HEK293 (cell line): ENCODE measurements around the gene GOLGA8S.
"Not testable (repeated sequence)": the region's sequence is repeated elsewhere in the genome, so short reads cannot be mapped to it uniquely, and the experiment has no call there.

Experiments used
- CTCF ChIA-PET: fragments of 350-600 bp; formaldehyde crosslinking; extraction: SDS; loops from one replicate; lab custom pipeline; 2021; ENCODE audit warnings: antibody characterized with exemption; lab: Yijun Ruan, JAX
- POLR2A ChIA-PET: fragments of 300-600 bp; formaldehyde crosslinking; extraction: SDS; loops from one replicate; lab custom pipeline; 2020; ENCODE audit warnings: antibody characterized with exemption, inconsistent platforms; lab: Yijun Ruan, JAX
- H3K27ac ChIP-seq: fragments of 200-500 bp; sonication (Bioruptor generic); 2 replicates; pipeline ENCODE4 v1.5.1; 2014; ENCODE audit warnings: low read depth, low read length, control low read depth, inconsistent platforms; ENCODE audit errors: extremely low read depth
- H3K36me3 ChIP-seq, 2 experiments: fragments of 200-500 bp in 1 of 2; sonication (Bioruptor generic) in 1 of 2; 1 replicate in 1 of 2; 2 replicates in 1 of 2; pipeline ENCODE4 v1.5.1; 2014 to 2017; ENCODE audit warnings: inconsistent platforms in 2 of 2, low read length in 2 of 2; ENCODE audit not compliant: control insufficient read depth in 2 of 2, insufficient read depth in 1 of 2
- H3K4me1 ChIP-seq: fragments of 200-500 bp; sonication (Bioruptor generic); 2 replicates; pipeline ENCODE4 v1.5.1; 2014; ENCODE audit warnings: mild to moderate bottlenecking, low read length, inconsistent platforms; ENCODE audit not compliant: control insufficient read depth, insufficient read depth
- H3K4me3 ChIP-seq: 2 replicates; pipeline ENCODE4 v1.5.1; 2011; ENCODE audit warnings: low read depth, mild to moderate bottlenecking, control low read depth, low read length, moderate library complexity
- H3K9me3 ChIP-seq: fragments of 200-500 bp; sonication (Bioruptor generic); 2 replicates; pipeline ENCODE4 v1.5.1; 2014; ENCODE audit warnings: low read depth, low read length, inconsistent platforms; ENCODE audit not compliant: control insufficient read depth, insufficient read depth
- SP3 ChIP-seq: fragments of 450-650 bp; formaldehyde crosslinking; IDR thresholded peaks from 2 replicates; pipeline ENCODE4 v1.5.1; 2016; ENCODE audit warnings: missing biosample characterization, missing genetic modification characterization
- TCF7L2 ChIP-seq: IDR thresholded peaks from 2 replicates; pipeline ENCODE4 v1.6.1; 2011; ENCODE audit warnings: low read depth, mild to moderate bottlenecking, inconsistent platforms, low read length, moderate library complexity, borderline replicate concordance
- ZNF18 ChIP-seq: fragments of 450-650 bp; formaldehyde crosslinking; IDR thresholded peaks from 2 replicates; pipeline ENCODE4 v1.5.1; 2016; ENCODE audit warnings: missing biosample characterization, missing genetic modification characterization
- ZNF221 ChIP-seq: fragments of 450-650 bp; formaldehyde crosslinking; IDR thresholded peaks from 2 replicates; pipeline ENCODE4 v1.5.1; 2017; ENCODE audit warnings: missing biosample characterization, missing genetic modification characterization, borderline replicate concordance
- ZNF248 ChIP-seq: fragments of 450-650 bp; formaldehyde crosslinking; IDR thresholded peaks from 2 replicates; pipeline ENCODE4 v1.5.1; 2017; ENCODE audit warnings: missing biosample characterization, missing genetic modification characterization
- ZNF510 ChIP-seq: fragments of 450-650 bp; formaldehyde crosslinking; IDR thresholded peaks from 2 replicates; pipeline ENCODE4 v1.5.1; 2018; ENCODE audit warnings: mild to moderate bottlenecking, missing genetic modification characterization, missing biosample characterization; ENCODE audit not compliant: insufficient replicate concordance
- ZNF521 ChIP-seq: fragments of 450-650 bp; formaldehyde crosslinking; IDR thresholded peaks from 2 replicates; pipeline ENCODE4 v1.5.1; 2017; ENCODE audit warnings: missing biosample characterization, mild to moderate bottlenecking, missing genetic modification characterization
- ZNF621 ChIP-seq: fragments of 450-650 bp; formaldehyde crosslinking; IDR thresholded peaks from 2 replicates; pipeline ENCODE4 v1.5.1; 2017; ENCODE audit warnings: missing biosample characterization, missing genetic modification characterization
- ZNF623 ChIP-seq: fragments of 450-650 bp; formaldehyde crosslinking; IDR thresholded peaks from 2 replicates; pipeline ENCODE4 v1.5.1; 2016; ENCODE audit warnings: missing biosample characterization, missing genetic modification characterization
- ZNF626 ChIP-seq: fragments of 450-650 bp; sonication (Bioruptor Pico); formaldehyde crosslinking; IDR thresholded peaks from 2 replicates; pipeline ENCODE4 v1.5.1; 2018; ENCODE audit warnings: missing biosample characterization, missing genetic modification characterization, inconsistent platforms
- ZNF692 ChIP-seq: fragments of 450-650 bp; formaldehyde crosslinking; IDR thresholded peaks from 2 replicates; pipeline ENCODE4 v1.5.1; 2016; ENCODE audit warnings: missing biosample characterization, missing genetic modification characterization
- ZNF747 ChIP-seq: fragments of 450-650 bp; formaldehyde crosslinking; IDR thresholded peaks from 2 replicates; pipeline ENCODE4 v1.5.1; 2016; ENCODE audit warnings: missing biosample characterization, missing genetic modification characterization
- ZNF785 ChIP-seq: fragments of 450-650 bp; formaldehyde crosslinking; IDR thresholded peaks from 2 replicates; pipeline ENCODE4 v1.5.1; 2016; ENCODE audit warnings: missing biosample characterization, missing genetic modification characterization
- ZNF792 ChIP-seq: fragments of 450-650 bp; formaldehyde crosslinking; IDR thresholded peaks from 2 replicates; pipeline ENCODE4 v1.5.1; 2016; ENCODE audit warnings: missing biosample characterization, missing genetic modification characterization
- ZSCAN5A ChIP-seq: fragments of 450-650 bp; formaldehyde crosslinking; IDR thresholded peaks from 2 replicates; pipeline ENCODE4 v1.5.1; 2016; ENCODE audit warnings: missing biosample characterization, missing genetic modification characterization
- TF ChIP-seq, protein P1 (sequence below): fragments of 450-650 bp; formaldehyde crosslinking; IDR thresholded peaks from 2 replicates; pipeline ENCODE4 v1.5.1; 2016; ENCODE audit warnings: missing biosample characterization, missing genetic modification characterization

The GOLGA8S gene

DNA sequence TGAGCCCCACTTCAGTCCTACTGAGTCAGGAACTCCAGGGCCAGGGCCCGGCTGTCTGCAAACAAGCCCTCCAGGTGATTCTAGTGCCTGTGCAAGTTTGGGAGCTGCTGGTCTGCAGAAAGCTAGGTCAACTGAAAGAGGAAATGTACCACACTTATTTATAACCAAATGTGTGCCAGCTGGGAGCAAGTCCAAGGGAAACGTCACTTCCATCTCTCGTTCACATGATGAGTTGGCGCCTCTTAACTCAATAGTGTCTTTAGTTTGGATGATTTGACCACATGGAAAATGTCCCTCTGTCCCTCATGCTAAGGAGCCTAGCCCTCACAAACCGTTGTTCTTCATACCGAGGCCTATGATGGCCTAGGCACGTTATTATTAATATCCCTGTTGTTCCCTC is 43.2 kb downstream of the GOLGA8S start (continued):
- TF ChIP-seq ZNF692: no peak

- H3K9me3 ChIP-seq, H3K4me3 ChIP-seq, H3K4me1 ChIP-seq, H3K27ac ChIP-seq, POLR2A ChIA-PET, CTCF ChIA-PET, H3K36me3 ChIP-seq: not testable (repeated sequence)
Observed at GRCh38 chr15:23398357-23398756, 43.8 kb downstream of the GOLGA8S start.

GRCh38 chr15:23399207-23399606 is 44.7 kb downstream of the GOLGA8S start:
- POLR2A ChIA-PET, H3K4me3 ChIP-seq, H3K4me1 ChIP-seq, CTCF ChIA-PET, H3K36me3 ChIP-seq, H3K27ac ChIP-seq, H3K9me3 ChIP-seq: not testable (repeated sequence)

- ChIA-PET POLR2A (no interaction called here), CTCF (no interaction called here)
- Histone ChIP-seq H3K36me3 (no peaks in the 10 kb centered on the region), H3K4me1 (no peaks in the 10 kb centered on the region), H3K9me3 (no peaks in the 10 kb centered on the region), H3K27ac (no peak overlapping the region)
- TF ChIP-seq, protein P1, sequence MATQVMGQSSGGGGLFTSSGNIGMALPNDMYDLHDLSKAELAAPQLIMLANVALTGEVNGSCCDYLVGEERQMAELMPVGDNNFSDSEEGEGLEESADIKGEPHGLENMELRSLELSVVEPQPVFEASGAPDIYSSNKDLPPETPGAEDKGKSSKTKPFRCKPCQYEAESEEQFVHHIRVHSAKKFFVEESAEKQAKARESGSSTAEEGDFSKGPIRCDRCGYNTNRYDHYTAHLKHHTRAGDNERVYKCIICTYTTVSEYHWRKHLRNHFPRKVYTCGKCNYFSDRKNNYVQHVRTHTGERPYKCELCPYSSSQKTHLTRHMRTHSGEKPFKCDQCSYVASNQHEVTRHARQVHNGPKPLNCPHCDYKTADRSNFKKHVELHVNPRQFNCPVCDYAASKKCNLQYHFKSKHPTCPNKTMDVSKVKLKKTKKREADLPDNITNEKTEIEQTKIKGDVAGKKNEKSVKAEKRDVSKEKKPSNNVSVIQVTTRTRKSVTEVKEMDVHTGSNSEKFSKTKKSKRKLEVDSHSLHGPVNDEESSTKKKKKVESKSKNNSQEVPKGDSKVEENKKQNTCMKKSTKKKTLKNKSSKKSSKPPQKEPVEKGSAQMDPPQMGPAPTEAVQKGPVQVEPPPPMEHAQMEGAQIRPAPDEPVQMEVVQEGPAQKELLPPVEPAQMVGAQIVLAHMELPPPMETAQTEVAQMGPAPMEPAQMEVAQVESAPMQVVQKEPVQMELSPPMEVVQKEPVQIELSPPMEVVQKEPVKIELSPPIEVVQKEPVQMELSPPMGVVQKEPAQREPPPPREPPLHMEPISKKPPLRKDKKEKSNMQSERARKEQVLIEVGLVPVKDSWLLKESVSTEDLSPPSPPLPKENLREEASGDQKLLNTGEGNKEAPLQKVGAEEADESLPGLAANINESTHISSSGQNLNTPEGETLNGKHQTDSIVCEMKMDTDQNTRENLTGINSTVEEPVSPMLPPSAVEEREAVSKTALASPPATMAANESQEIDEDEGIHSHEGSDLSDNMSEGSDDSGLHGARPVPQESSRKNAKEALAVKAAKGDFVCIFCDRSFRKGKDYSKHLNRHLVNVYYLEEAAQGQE (tag by site-specific recombination): no peak
- TF ChIP-seq ZNF521 (no peak), ZNF623 (tag by site-specific recombination) (no peak), SP3 (tag by site-specific recombination) (no peak), ZSCAN5A (tag by site-specific recombination) (no peak), ZNF792 (tag by site-specific recombination) (no peak), ZNF621 (tag by site-specific recombination) (no peak), ZNF221 (tag by site-specific recombination) (no peak), ZNF626 (no peak), TCF7L2 (no peak), ZNF510 (tag by site-specific recombination) (no peak), ZNF18 (tag by site-specific recombination) (no peak), ZNF248 (no peak), ZNF785 (tag by site-specific recombination) (no peak), ZNF747 (no peak)
- TF ChIP-seq, all 188 proteins: peak for 0
- no peak overlapping the region for H3K4me3 ChIP-seq
Observed at GRCh38 chr15:23401627-23402026, 47.1 kb downstream of the GOLGA8S start.
